Measurements from ENCODE around the gene PPP1R2B. TPM values are rescaled to one million over a fixed set of nuclear protein-coding genes. Genes with fewer than 3 reads are reported as not detected.

The PPP1R2B gene
- polyA plus RNA-seq, 2 of the 4 experiments (the other 2 are of a cell fraction), result not detected

DNA sequence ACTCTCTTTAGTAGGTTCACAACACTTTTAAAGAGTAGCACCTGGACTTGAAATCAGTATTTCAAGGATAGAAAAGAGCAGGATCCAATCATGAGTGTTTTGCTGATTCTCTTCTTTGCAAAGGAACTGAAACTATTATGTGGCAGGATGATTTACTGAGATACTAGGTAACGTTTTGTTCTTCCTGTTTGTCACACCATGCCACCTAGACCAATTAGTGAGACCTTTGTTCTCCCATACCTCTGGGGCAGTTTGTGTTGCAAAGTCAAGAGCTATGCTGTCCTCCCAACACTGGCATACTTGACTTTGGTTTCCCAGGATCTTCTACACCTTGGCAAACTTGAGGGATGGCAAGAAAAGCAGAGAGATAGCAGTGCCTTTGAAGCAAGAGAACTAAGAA, 43.4 kb downstream of the PPP1R2B start:
- TF ChIP-seq NR3C1 (IDR thresholded peaks at IDR 0.05), result no peak
- no peak for TF ChIP-seq GATA3 (IDR thresholded peaks at IDR 0.05; ENCODE audit: borderline replicate concordance)
- TF ChIP-seq ZSCAN20 (CRISPR knock-in tag; IDR thresholded peaks at IDR 0.05), result no peak
- TF ChIP-seq SMC3 (IDR thresholded peaks at IDR 0.05), result no peak
- ChIA-PET CTCF (interaction anchor here (0.6 kb wide), 2 partner anchors 43 to 254 kb away, joined by 3 to 4 read pairs; no protein-coding TSS in a partner anchor), POLR2A (no interaction called here)
- no peak for DNase-seq (ENCODE audit: low read depth in 1 of 2, low spot score in 1 of 2)
- H3K4me2 ChIP-seq, result no peak overlapping the region
- no peaks in the 10 kb centered on the region for H3K4me1 ChIP-seq
- no peak for ATAC-seq
- H3K9me3 ChIP-seq, result no peaks in the 10 kb centered on the region
- no peak for FAIRE-seq
- no peak overlapping the region for H3K27ac ChIP-seq
- no peak overlapping the region for H3K4me3 ChIP-seq
- WGBS (ENCODE audit: missing lambda C conversion rate), result 59% methylated on average over 1 of the region's 1 CpG

DNA sequence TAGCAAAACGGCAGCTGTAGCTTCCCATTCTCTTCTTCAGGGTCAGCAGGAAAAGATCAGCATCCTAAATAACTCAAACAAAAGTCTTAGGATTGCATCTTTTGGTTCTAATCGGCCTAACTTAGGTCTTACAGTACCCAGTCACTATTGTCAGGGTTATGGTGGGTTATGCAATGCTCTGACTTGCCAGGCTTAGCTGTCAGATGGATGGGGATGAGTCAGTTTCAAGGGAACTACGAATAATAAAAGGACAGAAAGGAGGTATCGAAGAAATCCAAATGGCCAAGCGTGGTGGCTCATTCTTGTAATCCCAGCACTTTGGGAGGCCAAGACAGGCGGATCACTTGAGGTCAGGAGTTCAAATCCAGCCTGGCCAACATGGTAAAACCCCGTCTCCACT, 46.5 kb downstream of the PPP1R2B start:
- FAIRE-seq, result no peak
- POLR2A ChIA-PET, result no interaction called here
- H3K9me3 ChIP-seq, result no peaks in the 10 kb centered on the region

More for the DNA sequence above, 46.5 kb downstream of the PPP1R2B start:
- WGBS (ENCODE audit: missing lambda C conversion rate), result 72% methylated on average over 7 of the region's 7 CpGs
- ATAC-seq (no peak), DNase-seq (ENCODE audit: low read depth in 1 of 2, low spot score in 1 of 2) (no peak)
- Histone ChIP-seq H3K27ac (no peak overlapping the region), H3K4me3 (no peak overlapping the region), H3K4me1 (no peaks in the 10 kb centered on the region), H3K4me2 (no peak overlapping the region)
- CTCF ChIA-PET, result no interaction called here
- TF ChIP-seq NPAS2 (CRISPR knock-in tag; IDR thresholded peaks at IDR 0.05; ENCODE audit: borderline replicate concordance), result no peak
- no peak for TF ChIP-seq POLR2A (IDR thresholded peaks at IDR 0.05; ENCODE audit: low read length)
- TF ChIP-seq JUNB (IDR thresholded peaks at IDR 0.05), result no peak
- TF ChIP-seq CEBPB (IDR thresholded peaks at IDR 0.05), result peak in 1 of 2 experiments; percentile 6; a peak in 1 of 4 replicates

Small RNAs within 50 kb of the gene (small RNA-seq; reads per million reads assigned to genes)
- gene RNU6-556P, result 0 reads per million in 6 experiments

Other genes starting within 250 kb of the PPP1R2B start
- 4.6 and 5.7 TPM in 2 replicates for gene TIMD4, start 112.9 kb downstream of the PPP1R2B start, polyA plus RNA-seq (2011; rRNA removed)
- 2.1 to 2.3 TPM (median 2.3 TPM) in 3 replicates for gene TIMD4, start 112.9 kb downstream of the PPP1R2B start, polyA plus RNA-seq (2017; fragmentation: RNase III; extraction: RNeasy Plus Mini Kit Qiagen cat#74134 plus additional on column Dnase treatment)
- 94.7 and 143 TPM in 2 replicates for gene HAVCR1, start 208.8 kb downstream of the PPP1R2B start, polyA plus RNA-seq (2011; rRNA removed)
- 99.1 to 103 TPM (median 101 TPM) in 3 replicates for gene HAVCR1, start 208.8 kb downstream of the PPP1R2B start, polyA plus RNA-seq (2017; fragmentation: RNase III; extraction: RNeasy Plus Mini Kit Qiagen cat#74134 plus additional on column Dnase treatment)

Measured in A549 (cell line).